GM23248 (cell line): ENCODE data around the gene PANX2.

Experiments
- EZH2 ChIP-seq: fragments of 200-600 bp; sonication (generic); IDR thresholded peaks from 2 replicates; pipeline ENCODE4 v1.6.1; 2018; ENCODE audit warnings: antibody characterized with exemption, mild to moderate bottlenecking; ENCODE audit not compliant: insufficient read depth, poor library complexity, severe bottlenecking
- EZH2phosphoT487 ChIP-seq: fragments of 200-600 bp; sonication (generic); IDR thresholded peaks from 2 replicates; pipeline ENCODE4 v1.6.1; 2018; ENCODE audit warnings: antibody characterized with exemption, moderate library complexity, mild to moderate bottlenecking, low read depth; ENCODE audit not compliant: insufficient read depth

- TF ChIP-seq EZH2, result no peak
- TF ChIP-seq EZH2phosphoT487, result no peak
These were observed 2.9 kb downstream of the PANX2 start for GRCh38 chr22:50173311-50173982.
